ENCODE results near the gene PSMD8. TPM values are rescaled to one million over a fixed set of nuclear protein-coding genes. Genes with fewer than 3 reads are reported as not detected.
"Not testable (repeated sequence)": the region's sequence is repeated elsewhere in the genome, so short reads cannot be mapped to it uniquely, and the experiment has no call there.

The PSMD8 gene
- total RNA-seq, 1 donor from 2014 or later = 102 TPM

DNA sequence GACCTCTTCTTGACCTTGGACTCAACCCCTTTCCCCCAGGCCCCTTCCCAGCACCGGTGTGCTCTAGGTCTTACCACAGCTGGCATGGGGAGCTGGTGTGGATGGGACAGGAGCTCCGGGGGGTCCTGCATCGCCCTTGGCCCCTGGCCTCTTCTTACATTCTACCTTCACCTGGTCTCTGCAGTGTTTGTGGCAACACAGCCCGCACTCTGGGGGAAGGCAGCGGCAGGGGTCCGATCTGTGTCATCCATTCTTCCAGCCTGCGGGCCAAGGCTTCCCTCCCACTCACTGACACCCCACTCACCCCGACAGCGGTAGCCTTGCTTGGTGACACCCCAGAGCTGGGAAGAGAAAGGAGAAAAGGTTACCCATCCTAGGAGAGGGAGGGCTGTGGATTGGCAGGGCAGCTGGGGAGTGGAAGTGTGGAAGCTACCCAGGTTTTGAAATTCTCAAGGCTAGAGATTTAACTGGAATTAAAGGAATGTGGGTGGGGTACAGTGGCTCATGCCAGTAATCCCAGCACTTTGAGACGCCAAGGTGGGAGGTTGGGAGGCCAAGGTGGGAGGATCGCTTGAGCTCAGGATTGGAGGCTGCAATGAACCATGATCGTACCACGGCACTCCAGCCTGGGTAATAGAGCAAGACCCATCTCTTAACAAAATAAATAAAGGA, 36.8 kb downstream of the PSMD8 start:
- no peak for DNase-seq

DNA sequence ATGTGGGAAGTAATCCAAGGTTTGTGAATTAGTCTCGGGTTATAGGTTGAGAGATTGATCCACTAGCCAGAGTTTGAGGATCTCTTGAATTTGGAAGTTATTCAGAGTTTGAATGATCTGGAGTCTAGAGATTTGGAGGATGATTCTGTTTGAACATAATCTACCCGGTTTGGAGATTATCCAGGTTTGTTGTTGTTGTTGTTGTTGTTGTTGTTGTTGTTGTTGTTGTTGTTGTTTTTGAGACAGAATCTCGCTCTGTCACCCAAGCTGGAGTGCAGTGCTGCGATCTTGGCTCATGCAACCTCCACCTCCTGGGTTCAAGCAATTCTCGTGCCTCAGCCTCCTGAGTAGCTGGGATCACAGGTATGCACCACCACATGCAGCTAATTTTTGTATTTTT, 37.5 kb downstream of the PSMD8 start:
- not testable (repeated sequence) for DNase-seq

DNA sequence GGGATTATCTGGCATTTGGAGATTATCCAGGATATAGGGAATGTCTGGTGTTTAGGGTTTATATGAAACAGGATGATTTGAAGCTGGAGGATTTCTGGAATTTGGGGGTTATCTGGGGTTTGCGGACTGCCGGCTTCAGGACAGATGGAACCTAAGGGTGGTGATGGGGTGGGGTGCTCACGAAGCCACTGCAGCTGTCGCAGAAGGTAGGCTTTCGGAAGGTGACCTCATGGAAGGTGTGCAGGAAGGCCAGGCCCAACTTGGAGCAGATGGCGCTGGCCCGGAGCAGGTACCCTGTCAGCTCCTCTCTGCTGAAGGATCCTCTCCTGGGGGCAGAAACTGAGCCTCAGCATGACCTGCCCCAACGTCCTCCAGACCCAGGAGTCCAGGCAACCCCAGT, 38.1 kb downstream of the PSMD8 start:
- DNase-seq = no peak

DNA sequence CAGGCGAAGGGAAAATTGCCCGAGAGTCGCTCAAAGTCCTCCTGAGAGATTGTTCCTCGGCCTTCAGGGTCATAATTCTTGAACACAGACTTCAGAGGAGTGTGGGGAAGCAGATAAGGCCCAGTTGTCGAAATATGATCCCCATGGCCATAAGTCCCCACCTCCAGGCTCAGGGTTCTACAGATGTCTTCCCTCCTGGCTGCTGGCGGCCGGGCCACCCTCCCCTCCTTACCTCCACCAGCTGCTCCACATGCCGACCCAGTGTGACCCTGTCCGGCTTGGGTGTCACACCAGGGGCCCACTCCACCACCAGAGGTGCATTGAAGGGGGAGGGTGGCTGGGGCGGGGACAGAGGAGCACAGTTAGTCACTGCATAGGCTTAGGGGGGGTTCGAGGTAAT, 38.6 kb downstream of the PSMD8 start:
- DNase-seq = no peak

DNA sequence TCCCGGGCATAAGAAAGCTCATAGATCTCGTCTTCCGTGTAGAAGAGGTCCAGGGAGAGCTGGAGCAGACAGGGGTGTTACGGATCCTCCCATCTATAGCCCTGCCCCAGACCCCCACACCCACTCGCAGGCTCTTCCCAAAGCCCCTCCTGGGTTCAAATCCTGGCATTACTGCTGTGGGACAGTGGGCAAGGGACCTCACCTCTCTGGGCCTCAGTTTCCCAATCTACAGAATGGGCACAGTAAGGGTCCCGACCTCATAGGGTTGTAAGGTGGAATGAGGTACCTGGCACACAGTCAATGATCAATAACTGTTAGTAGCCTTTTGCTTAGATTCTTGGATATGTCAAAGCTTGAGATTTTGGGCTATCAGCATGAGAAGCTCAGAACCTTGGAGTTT, 39.0 kb downstream of the PSMD8 start:
- no peak for DNase-seq

DNA sequence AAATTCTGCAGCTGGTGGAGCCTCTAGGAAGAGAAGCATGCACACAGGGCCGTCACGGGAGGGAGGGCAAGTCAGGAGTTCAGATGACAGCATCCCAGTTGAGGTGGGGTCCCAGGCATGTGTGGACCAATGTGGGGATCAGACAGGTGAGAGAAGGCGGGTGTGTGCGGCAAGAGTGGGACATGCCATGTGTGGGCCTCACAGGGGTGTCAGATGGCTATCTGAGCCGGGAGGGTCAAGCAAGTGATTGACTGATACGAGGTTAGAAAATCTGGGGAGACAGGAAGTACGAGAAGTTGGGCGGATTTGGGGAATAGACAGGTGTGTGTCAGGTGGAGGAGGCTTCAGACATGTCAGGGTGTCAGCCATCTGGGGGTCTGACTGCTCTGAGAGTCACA, 42.8 kb downstream of the PSMD8 start:
- DNase-seq = no peak

DNA sequence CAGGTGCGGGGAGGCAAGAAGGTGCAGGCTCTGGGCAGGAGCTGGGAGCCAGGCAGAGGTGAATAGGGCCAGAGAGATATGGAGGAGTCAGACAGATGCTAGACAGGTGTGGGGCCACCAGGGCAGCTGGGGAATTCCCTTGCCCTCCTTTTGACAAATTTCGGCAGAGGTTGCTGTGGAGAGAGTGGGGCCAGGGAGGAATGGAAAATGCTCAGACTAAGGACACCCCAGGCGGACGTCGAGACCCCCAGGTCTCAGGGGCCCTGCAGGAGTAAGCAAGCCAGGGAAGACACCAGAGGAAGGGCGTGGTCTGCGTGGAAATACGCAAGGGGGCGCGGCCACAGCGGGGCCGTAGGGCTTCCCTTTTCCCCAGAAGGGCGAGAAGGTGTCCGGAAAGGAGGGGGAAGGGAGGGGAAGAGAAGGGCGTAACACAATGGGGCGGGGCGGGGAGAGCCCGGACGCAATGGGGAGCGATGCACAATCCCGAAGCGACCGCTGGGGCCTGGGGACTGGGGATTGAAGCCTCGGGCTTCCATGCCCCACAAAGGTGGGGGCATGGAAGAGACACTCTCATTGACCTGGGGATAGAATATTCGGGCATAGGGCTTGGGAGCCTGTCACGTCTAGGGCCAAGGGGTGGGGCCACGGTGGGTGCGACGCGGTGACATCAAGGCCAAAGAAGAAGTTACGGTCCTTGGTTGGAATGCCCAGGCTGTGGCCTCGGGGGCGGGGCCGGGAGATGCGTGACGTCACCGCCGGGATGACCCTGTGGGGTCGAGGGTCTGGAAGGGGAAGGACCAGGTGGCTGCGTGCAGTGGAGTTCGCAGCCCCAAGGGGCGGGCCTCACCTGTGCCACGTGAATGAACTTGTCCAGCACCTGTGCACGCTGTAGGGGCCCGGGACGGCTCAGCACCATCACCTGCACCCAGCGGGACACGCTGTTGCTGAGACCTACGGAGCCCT, 43.5 kb downstream of the PSMD8 start:
- no peak for DNase-seq

DNA sequence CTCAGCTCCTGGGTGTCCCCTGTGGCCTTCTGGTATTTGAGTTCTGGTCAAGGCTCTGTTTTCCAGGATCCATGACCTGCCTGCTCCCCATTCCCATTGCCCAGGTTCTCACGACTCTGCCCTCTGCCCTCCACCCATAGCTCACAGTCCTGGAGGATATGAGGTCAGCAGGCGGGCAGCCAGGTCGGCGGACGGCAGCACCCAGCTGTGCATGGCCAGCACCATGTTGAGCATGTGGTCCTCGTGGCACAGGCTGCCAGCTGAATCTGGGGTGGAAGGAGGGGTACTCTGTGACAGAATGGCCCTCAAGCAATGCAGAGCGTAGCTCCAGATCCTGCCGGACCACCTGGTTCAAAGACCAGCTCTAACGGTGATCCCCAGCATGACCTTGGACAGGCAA, 46.6 kb downstream of the PSMD8 start:
- no peak for DNase-seq

DNA sequence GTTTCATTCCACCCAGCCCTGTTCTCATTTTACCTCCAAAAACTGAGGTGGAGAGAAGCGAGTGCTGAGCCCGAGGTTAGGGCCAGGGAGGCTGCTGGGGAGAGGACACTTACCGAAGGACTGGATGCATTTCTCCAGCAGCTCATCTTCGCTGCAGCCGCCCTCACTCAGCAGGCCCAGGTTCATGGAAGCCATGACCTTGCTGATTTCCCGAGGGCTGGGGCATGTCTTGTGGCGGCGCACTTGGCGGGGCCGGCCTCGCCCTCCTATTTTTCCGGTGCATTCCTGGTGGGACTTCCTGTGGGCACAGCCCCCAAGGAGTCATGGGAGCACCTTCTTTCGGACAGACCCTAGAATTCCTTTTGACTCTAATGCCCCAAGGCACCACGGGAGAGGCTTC, 47.5 kb downstream of the PSMD8 start:
- DNase-seq = no peak

DNA sequence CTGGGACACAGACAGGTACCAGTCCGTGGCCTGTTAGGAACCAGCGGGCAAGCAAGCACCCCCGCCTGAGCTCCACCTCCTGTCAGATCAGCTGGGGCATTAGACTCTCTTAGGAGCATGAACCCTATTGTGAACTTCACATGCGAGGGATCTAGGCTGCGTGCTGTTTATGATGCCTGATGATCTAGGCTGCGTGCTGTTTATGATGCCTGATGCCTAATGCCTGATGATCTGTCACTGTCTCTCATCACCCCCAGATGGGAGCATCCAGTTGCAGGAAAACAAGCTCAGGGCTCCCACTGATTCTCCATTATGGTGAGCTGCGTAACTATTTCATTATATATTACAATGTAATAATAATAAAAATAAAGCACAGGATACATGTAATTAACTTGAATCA, 48.1 kb downstream of the PSMD8 start:
- no peak for DNase-seq

DNA sequence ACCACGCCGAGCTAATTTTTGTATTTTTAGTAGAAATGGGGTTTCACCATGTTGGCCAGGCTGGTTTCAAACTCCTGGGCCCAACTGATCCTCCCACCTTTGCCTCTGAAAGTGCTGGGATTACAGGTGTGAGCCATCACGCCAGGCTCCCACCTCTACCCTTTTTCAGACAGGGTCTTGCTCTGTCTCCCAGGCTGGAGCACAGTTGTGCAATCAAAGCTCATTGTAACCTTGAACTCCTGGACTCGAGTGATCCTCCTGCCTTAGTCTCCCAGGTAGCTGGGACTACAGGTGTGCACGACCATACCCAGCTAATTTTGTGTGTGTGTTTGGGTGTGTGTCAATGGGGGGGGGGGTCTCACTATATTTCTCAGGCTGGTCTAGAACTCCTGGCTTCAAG, 49.9 kb downstream of the PSMD8 start:
- no peak for DNase-seq

DNA sequence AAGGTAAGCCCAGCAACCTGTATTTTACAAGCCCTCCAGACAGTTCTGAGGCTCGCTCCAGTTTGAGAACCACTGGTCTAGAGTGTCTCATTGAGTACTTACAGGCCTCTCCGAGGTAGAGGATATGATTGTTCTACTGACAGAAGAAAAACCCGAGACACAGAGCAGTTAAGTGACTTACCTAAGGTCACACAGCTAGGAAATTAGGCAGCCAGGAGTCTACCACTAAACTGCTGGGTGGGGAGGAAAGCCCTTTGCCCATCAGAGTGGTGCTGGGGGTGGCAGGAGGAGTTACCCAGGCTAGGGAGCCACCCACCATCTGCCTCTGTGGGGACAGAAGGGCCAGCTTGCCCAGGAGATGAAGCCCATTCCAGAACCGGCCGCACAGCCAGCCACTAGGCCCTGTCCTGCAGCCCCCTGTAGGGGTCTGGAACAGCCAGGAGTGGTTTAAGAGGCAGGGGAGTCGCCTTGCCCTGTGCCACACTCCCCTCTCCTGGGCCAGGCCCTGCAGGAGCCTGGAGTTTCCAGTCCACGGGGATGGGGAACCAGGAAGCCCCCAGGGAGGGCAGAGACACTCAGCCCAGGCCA, 50.9 kb downstream of the PSMD8 start:
- no peak for DNase-seq

DNA sequence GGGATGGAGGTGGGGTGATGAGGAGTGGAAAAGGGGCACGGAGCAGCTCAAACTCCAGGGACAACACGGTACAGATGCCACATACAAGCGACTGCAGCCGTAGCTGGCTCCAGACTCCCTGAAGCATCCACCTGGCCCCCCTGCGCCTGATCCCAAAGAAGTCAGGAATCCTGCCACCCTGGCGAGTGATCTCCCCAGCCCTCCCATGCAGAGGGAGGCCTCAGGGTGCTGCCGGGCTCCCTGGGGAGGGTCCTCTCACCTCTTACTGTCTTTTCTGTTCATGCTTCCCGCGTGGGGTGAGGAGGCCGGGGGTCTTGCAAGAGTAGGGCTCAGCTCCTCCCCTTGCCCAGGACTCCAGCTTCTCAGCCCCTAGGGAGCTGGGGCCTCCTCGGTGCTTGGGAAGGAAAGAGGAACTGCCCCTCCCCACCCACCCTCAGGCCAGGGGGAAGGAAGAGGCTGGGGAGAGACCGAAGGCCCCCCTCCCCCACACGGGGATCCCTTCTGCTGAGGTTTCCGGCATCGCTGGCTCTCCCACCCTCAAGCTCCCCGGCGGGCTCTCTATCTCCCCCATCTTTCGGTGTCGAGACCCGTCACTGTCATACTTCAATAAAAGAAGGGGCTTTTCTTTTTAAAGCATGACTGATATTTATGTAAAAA, 51.6 kb downstream of the PSMD8 start, which contains the start of gene RASGRP4:
Gene RASGRP4 (minus strand): TSS at position 410 of the 657 bp plus-strand sequence. CDS start 128 bp downstream, at position 282.
- no peak for DNase-seq

DNA sequence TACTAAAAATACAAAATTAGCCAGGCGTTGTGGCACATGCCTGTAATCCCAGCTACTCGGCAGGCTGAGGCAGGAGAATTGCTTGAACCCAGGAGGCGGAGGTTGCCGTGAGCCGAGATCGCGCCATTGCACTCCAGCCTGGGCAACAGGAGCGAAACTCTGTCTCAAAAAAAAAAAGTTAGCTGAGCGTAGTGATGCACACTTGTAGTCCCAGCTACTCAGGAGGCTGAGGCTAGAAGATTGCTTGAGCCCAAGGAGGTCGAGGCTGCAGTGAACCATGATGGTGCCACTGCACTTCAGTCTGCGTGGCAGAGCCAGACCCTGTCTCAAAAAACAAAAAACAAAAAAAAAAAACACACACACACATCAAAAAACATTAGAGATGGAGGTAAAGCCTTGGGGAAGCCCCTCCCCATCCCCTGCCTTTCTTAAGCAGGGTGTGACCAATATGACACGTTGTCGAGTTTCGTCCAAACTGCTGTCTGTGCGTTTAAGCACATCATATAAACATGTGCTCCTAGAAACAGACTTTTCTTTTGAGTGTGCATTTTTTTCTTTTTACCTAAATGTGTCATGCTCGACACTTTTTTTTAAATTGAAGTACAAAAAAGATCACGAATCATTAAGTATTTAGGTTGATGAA, 52.8 kb downstream of the PSMD8 start:
- DNase-seq = not testable (repeated sequence)

DNA sequence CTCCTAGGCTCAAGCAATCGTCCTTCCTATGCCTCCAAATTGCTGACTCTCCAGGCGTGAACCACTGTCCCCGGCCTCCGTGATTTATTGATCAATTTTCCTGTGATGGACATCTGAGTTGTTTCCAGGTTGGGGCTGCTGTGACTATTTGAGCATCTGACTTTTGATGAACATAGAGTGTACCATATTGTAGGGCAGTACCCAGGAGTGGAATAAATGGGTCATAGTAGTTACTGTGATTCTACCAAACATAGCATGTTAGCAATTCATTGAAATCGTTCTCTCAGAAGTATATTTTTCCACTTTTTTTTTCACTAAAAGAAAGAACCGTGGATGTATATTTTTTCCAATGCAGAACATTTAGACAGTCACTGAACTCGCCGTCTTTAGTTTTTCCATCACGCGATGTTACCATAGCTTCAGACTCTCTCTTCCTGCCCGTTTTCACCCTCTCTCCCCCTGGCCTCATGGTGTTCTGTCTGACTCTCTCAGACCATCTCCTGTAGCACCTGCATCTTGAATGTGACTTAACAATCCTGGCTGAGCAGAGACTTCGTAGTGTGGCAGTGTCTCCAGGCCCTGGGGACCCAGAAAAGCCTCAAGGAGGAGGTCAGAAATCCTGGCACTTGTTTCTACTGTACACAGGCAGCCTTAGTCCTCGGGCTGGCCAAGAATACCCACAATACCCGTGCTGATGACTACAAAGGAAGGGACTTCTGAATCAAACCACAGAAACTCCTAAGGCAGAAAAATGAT, 54.9 kb downstream of the PSMD8 start:
- DNase-seq = no peak

DNA sequence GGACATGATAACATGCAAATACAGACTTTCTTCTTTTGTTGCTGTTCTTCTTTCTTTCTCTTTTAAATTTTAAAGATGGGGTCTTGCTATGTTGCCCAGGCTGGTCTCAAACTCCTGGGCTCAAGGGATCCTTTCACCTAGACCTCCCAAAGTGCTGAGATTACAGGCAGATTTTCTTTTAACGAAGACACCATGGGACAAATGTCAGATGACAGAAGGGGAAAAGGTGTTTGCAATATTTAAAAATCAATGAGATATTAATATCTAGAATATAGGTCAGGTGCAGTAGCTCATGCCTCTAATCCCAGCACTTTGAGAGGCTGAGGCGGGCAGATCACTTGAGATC, 55.4 kb downstream of the PSMD8 start:
- no peak for DNase-seq

DNA sequence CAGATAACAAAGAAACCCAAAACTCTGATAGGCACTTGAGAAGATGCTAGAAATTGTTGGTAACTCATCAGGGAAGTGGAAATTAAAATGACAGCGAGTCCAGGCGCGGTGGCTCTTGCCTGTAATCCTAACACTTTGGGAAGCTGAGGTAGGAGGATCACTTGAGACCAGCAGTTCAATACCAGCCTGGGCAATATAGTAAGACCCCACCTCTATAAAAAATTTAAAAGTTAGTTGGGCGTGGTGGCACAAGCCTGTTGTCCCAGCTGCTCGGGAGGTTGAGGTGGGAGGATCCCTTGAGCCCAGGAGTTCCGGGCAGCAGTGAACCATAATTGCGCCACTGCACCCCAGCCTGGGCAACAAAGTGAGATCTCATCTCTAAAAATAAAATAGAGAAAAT, 56.6 kb downstream of the PSMD8 start:
- DNase-seq = no peak

DNA sequence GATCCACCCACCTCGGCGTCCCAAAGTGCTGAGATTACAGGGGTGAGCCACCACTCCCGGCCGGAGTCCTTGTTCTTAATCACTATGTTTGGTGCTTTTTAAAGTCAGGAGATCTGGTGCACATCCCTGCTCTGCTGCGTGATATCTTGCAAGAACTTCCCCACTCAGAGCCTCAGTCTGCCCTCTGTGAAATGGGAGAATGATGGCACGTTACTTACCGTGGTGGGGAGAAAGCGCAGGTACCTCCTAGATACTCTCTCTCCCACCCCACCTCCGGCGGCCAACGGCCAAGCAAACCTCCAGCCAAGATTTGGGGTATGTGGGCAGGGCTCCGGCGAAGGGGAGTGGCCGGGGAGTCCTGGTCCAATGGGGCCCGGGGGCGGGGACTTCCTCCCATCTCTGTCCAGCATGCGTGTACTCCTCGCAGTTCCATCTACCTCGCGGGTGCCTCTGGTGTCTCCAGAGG, 58.9 kb downstream of the PSMD8 start, which contains the start of gene RYR1:
Gene RYR1 (plus strand): TSS at position 424 of the 466 bp plus-strand sequence. CDS start 139 bp downstream, outside the sequence.
- DNase-seq = peak; percentile 26

All from occipital lobe (tissue), 2 donors.